DOHH2 (cell line): Measurements from ENCODE around the gene MYL11.

Experiments used
- EZH2phosphoT487 ChIP-seq: fragments of 200-600 bp; sonication (generic); IDR thresholded peaks from 2 replicates; pipeline ENCODE4 v1.6.1; 2017; ENCODE audit warnings: borderline replicate concordance, mild to moderate bottlenecking, antibody characterized with exemption, low read length, moderate library complexity, mixed read lengths
- TF ChIP-seq, protein P1 (sequence below): fragments of 200-600 bp; sonication (generic); IDR thresholded peaks from one replicate; pipeline ENCODE4 v1.5.1; 2014; ENCODE audit warnings: antibody characterized with exemption, mild to moderate bottlenecking, low read depth, low read length; ENCODE audit not compliant: poor library complexity, severe bottlenecking

- TF ChIP-seq, protein P1, sequence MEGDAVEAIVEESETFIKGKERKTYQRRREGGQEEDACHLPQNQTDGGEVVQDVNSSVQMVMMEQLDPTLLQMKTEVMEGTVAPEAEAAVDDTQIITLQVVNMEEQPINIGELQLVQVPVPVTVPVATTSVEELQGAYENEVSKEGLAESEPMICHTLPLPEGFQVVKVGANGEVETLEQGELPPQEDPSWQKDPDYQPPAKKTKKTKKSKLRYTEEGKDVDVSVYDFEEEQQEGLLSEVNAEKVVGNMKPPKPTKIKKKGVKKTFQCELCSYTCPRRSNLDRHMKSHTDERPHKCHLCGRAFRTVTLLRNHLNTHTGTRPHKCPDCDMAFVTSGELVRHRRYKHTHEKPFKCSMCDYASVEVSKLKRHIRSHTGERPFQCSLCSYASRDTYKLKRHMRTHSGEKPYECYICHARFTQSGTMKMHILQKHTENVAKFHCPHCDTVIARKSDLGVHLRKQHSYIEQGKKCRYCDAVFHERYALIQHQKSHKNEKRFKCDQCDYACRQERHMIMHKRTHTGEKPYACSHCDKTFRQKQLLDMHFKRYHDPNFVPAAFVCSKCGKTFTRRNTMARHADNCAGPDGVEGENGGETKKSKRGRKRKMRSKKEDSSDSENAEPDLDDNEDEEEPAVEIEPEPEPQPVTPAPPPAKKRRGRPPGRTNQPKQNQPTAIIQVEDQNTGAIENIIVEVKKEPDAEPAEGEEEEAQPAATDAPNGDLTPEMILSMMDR, result no peak
- no peak for TF ChIP-seq EZH2phosphoT487
Observed at GRCh38 chr16:30407804-30408534, 33.4 kb downstream of the MYL11 start.
